ENCODE measurements around the gene DDI2.
A peak's percentile ranks its signal among the peaks of the same experiment; 100 is the strongest.
"Not testable (repeated sequence)": the region's sequence is repeated elsewhere in the genome, so short reads cannot be mapped to it uniquely, and the experiment has no call there.

The DDI2 gene

DNA sequence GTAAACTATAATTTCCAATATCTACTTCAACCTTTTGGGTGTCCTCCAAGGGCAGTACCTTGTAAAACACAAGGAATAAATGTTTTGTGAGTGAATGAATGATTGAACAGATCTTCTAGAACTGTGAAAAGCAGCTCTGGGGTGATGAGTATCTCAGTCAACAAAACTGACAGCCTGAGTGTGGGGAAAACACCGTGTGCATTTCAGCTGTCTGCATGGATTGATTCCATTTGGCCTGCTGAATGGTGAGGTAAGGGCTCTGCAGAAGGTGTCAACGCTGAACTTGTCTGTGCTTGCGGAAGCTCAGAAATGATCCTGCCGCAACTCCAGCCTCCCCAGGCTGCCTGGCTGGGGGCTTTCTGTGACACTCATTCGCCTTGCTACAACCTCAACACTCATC is 25.0 kb upstream of the DDI2 start:
- no peak for DNase-seq (ENCODE audit: low read depth)
- H3K4me3 ChIP-seq (ENCODE audit: low read depth, low read length), result no peak overlapping the region
- TF ChIP-seq, protein P1, sequence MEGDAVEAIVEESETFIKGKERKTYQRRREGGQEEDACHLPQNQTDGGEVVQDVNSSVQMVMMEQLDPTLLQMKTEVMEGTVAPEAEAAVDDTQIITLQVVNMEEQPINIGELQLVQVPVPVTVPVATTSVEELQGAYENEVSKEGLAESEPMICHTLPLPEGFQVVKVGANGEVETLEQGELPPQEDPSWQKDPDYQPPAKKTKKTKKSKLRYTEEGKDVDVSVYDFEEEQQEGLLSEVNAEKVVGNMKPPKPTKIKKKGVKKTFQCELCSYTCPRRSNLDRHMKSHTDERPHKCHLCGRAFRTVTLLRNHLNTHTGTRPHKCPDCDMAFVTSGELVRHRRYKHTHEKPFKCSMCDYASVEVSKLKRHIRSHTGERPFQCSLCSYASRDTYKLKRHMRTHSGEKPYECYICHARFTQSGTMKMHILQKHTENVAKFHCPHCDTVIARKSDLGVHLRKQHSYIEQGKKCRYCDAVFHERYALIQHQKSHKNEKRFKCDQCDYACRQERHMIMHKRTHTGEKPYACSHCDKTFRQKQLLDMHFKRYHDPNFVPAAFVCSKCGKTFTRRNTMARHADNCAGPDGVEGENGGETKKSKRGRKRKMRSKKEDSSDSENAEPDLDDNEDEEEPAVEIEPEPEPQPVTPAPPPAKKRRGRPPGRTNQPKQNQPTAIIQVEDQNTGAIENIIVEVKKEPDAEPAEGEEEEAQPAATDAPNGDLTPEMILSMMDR (IDR thresholded peaks at IDR 0.05; ENCODE audit: insufficient read depth, low read depth, low read length, missing control alignments), result no peak

DNA sequence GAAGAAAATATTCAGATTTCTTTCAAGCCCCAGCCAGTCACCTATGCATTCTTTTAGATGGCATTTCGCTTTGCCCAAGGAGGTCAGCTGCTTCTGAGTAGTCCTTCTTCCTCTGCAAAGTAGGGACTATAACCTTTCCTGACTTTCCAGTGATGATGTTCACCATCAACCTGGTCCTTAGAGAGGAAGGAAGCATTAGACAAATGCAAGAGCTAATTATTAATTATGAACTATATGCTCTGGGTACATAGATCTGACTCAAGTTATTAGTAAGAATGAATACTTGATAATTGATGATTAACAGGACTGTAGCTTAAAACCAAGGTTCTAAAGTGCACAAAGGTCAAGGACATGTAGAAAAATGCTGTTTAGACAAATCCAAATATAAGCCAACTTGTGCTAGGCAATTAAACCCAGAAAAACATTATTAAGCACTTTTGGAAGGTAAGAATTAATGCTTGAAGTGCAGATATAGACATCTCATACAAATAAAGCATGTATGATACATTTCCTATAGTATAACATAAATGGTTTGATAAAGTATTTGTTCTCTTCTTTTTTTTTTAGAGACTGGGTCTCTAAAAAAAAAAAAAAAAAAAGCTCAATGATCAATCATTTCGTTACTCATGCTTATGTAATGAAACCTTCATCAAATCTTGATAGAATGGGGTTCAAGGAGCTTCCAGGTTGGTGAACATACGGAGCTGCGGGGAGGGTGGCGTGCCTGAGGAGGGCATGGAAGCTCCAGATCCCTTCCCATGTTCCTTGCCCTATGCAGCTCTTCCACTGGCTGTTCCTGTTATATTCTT is 21.2 kb upstream of the DDI2 start:
- DNase-seq (ENCODE audit: low read depth), result no peak
- H3K4me3 ChIP-seq (ENCODE audit: low read depth, low read length), result no peak overlapping the region
- TF ChIP-seq, protein P1 (IDR thresholded peaks at IDR 0.05; ENCODE audit: insufficient read depth, low read depth, low read length, missing control alignments), result no peak

DNA sequence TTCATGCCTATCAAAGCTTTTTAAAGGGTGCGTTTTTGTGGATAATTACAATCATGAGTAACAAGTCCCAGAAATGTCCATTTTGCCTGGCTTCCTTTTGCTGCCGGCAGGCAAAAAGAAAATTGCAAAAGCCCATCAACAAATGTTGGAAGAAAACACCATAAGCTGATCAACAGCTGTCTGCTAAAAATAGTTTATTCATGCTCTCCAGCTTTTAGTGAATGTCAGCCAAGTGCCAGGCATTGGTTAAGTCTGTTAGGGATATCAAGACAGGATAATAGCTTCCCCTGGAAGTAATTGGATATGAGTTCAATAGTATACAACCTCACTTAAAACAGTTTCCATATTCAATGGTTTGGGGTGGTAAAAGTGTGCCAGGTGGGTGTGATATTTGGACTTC is 18.8 kb upstream of the DDI2 start:
- TF ChIP-seq, protein P1 (IDR thresholded peaks at IDR 0.05; ENCODE audit: insufficient read depth, low read depth, low read length, missing control alignments), result no peak
- no peak overlapping the region for H3K4me3 ChIP-seq (ENCODE audit: low read depth, low read length)
- no peak for DNase-seq (ENCODE audit: low read depth)

DNA sequence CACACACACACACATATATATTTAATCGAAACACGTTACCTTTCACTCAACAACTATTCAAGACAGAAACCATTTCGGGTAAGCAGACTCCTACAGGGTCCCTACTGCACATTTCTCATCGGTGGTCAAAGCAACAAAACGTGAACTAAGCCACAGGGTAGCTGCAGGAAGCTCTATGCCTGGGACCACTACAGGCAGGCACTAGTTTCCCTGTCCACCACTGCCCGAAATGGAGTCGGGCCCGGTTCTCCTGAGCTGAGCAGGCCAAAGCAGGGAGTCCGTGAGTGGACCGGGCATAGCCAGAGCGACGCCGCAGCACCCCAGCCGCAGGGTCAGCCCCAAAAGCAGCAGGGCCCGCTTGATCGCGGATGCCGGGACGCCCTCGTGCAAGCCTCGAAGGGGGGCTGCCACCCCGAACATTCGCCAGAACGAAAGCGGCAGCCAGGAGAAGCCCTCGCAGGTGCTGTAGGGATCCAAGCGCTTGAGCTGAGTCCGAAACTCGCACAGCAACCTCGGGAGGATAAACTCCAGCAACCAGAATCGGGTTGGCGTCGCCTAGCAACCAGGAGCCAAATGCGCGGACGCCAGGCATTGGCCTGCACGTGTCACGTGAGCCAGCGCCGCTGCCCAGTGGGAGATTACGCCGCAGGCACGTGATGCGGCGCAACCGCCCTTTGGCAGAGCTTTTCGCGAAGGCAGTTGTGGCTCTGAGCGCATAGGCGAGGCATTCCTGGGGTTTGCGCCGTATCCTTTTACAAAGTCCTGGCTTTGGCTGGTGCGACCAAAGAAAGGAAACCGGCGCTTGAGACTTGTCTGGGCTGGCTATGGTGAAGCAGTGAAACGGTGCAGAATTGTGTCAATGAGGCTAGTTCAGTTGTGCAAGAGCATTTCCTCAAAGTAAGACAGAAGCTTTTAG is 13.9 kb upstream of the DDI2 start:
- H3K4me3 ChIP-seq (ENCODE audit: low read depth, low read length), result peak overlapping the region; percentile 76
- TF ChIP-seq, protein P1 (IDR thresholded peaks at IDR 0.05; ENCODE audit: insufficient read depth, low read depth, low read length, missing control alignments), result no peak
- DNase-seq (ENCODE audit: low read depth), result peak; percentile 96

DNA sequence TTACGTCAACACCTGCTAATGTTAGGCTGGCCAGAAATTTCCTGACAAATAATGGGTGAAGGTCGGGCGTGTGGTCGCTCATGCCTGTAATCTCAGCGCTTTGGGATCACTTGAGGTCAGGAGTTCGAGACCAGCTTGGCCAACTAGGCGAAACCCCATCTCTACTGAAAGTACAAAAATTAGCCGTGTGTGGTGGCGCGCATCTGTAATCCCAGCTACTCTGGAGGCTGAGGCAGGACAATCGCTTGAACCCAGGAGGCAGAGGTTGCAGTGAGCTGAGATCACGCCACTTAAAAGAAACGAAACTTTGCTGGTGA is 13.3 kb upstream of the DDI2 start:
- not testable (repeated sequence) for DNase-seq (ENCODE audit: low read depth)
- peak overlapping the region; percentile 76 for H3K4me3 ChIP-seq (ENCODE audit: low read depth, low read length)

DNA sequence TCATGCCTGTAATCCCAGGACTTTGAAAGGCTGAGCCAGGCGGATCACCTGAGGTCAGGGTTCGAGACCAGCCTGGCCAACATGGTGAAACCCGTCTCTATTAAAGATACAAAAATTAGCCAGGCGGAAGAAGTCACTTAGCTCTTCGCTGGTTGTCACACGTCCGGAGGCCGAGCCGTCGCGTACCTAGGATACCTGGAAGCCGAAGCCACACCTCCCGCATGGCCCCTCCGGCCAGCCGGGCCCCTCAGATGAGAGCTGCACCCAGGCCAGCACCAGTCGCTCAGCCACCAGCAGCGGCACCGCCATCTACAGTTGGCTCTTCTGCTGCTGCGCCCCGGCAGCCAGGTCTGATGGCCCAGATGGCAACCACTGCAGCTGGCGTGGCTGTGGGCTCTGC is 12.9 kb upstream of the DDI2 start:
- peak; percentile 30 for DNase-seq (ENCODE audit: low read depth)
- H3K4me3 ChIP-seq (ENCODE audit: low read depth, low read length), result not testable (repeated sequence)

DNA sequence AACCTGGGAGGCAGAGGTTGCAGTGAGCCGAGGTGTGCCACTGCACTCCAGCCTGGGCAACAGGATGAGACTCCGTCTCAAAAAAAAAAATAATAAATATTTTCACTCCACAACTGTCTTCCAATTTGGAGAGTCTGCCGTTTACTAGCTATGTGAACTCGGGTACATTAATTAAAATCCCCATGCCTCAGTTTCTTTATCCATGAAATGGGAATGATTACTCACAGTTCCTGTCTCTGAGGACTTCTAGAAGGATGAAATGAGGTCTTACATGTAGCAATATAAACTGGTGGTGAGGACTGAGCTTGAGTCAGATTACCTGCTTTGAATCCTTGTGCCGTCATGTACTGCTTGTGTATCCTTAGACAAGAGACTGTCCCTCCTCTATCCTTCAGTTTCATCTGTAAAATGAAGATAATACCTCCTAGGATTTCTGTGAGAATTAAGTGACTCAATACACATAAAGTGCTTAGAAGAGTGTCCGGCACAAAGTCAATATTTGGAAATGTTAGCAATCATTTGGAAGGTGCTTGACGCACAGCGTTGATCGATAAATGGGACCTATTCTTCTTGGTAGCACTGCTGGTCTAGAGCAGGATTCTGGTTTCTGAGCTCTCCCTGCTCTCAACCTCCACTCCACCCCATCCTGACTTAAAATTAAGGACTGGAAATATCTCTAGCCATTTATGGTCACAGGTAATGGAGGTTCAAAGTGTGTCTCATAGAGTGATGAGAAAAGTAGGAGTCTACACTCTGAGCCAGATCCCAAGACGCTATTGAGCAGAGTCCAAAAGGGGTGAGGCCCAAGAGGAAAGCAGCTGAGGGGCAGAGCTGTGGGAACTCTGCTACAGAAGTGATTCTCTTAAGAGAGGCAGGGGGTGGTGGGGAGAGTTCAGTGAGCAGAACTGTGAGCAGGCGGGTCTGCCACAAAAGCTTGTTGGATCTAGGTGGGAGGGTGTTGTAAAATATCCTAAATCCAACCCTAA is 11.6 kb upstream of the DDI2 start:
- TF ChIP-seq, protein P1 (IDR thresholded peaks at IDR 0.05; ENCODE audit: insufficient read depth, low read depth, low read length, missing control alignments), result no peak
- no peak for DNase-seq (ENCODE audit: low read depth)
- no peak overlapping the region for H3K4me3 ChIP-seq (ENCODE audit: low read depth, low read length)

Measured in GM12865 (cell line).